GM12801 (cell line): ENCODE results near the gene ST7.

ENCODE experiments used
- TF ChIP-seq, protein P1 (sequence below): IDR thresholded peaks from one replicate; pipeline ENCODE4 v1.5.1; 2011; ENCODE audit warnings: control low read depth; ENCODE audit not compliant: insufficient read length; ENCODE audit errors: extremely low read depth

ST7 gene

DNA sequence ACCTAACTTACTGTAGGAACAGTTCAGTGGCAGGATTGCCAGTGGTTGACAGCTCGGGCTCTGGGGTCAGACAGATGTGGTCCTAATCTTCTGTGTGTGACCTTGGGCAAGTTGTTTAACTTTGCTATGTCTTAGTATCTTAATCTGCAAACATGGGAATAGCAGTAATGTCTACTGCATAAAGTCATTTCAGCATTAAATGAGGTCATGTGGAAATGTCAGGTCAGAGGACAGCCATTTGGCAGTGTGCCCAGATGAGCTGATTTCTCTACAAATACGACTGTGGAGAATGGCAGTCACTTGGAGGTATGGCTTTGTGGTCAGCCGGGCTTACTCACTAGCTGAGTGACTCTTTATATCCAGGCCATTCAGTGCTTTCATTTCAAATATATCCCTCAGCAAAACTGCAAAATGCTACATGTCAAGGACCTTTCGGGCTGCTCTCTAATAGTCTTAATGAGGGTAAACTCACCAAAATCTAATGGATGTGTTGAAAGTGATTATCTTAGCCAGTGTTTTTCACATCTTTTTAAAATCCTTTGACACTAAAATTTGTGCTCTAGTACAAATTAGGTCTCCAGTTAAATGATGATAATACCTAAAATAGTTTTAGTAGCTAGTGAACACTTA lies 171.4 kb downstream of the ST7 start:
- TF ChIP-seq, protein P1, sequence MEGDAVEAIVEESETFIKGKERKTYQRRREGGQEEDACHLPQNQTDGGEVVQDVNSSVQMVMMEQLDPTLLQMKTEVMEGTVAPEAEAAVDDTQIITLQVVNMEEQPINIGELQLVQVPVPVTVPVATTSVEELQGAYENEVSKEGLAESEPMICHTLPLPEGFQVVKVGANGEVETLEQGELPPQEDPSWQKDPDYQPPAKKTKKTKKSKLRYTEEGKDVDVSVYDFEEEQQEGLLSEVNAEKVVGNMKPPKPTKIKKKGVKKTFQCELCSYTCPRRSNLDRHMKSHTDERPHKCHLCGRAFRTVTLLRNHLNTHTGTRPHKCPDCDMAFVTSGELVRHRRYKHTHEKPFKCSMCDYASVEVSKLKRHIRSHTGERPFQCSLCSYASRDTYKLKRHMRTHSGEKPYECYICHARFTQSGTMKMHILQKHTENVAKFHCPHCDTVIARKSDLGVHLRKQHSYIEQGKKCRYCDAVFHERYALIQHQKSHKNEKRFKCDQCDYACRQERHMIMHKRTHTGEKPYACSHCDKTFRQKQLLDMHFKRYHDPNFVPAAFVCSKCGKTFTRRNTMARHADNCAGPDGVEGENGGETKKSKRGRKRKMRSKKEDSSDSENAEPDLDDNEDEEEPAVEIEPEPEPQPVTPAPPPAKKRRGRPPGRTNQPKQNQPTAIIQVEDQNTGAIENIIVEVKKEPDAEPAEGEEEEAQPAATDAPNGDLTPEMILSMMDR: no peak

- TF ChIP-seq, protein P1: no peak
Observed at GRCh38 chr7:117126676-117127075, 173.4 kb downstream of the ST7 start.

DNA sequence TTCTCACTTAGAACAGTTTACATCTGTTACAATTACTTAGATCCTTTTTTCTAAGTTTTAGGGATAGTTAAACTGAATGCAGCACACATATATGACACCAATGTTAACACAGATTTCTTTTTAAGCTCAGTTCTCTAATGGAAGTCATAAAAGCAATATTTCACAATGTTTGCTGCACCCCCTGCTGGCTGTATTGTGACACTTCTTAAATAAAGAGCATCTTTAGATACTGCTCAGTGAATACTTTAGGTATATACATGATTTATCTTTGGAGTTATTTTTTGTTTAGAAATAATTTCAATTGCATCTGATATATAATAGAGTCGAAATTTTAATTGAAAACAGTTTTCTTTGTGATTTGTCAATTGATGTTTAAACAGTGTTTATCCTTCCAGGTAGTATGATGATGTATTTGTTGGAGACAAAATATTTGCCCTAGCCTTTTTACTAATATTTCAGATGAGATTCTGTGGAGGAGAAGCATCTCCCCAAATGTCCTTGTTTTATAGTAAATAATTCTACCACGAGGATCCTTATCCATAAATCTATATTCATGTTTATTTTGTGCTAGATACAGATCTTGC lies 174.4 kb downstream of the ST7 start:
- TF ChIP-seq, protein P1: no peak

GRCh38 chr7:117129521-117129955 lies 176.2 kb downstream of the ST7 start:
- TF ChIP-seq, protein P1: no peak

GRCh38 chr7:117130262-117130661 lies 177.0 kb downstream of the ST7 start:
- TF ChIP-seq, protein P1: no peak

DNA sequence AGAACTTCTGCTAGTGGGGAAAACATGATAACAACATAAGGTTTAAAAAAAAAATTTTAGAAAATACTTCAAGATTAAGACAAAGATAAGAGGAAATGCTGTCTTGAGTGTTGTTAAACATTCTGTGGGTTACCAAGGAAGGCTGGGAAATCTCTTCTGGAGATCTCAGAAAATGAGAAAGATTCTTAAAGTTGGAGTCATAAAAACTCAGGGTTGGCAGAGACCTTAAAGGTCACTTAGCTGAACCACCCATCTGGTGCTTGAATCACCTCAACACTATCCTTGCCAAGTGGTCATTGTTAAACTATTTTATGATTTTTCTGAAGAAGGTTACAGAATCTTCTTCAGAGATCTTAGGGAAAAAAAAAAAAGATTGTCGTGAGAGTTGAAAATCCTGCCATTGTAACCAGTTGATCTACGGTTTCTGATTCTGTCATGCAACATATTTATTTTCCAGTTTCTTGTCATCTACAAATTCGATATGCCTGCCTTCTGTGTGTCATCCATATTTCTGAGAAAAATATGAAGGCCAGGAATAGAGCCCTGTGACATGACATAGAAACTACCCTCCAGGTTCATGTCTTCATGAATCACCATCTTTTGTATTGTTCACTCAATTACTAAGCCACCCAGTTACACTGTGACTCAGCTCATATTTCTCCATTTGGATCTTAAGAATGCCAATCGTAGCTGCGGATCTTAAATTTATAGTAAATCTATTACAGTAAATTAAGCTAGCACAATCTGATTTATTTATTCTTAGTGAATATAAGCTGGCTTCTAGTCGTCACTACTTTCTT lies 179.2 kb downstream of the ST7 start:
- TF ChIP-seq, protein P1: no peak

DNA sequence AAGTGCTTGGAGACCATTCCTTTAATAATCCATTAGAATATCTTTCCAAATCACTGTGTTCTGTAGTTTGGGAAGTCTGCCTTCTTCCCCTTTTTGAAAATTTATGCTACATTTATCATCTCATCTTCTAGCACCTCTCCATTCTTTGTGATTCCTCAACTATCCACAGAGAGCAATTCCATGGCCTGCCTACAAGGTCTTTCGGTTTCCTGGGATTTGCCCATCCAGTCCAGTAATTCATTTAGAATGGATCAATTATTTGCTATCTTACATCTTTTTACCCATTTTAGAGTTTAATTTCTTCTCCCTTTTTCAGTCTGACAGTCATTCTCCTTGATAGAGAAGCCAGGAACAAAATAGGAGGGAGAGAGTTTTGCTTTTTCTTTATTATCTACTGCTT lies 179.8 kb downstream of the ST7 start:
- TF ChIP-seq, protein P1: no peak
